NCI-H345 (cell line): Measurements from ENCODE around the gene OR8B4.
"Not testable (repeated sequence)": the region's sequence is repeated elsewhere in the genome, so short reads cannot be mapped to it uniquely, and the experiment has no call there.

Source experiments
- DNase-seq: peaks from one replicate; lab custom pipeline; 2025; lab: John Stamatoyannopoulos, UW

OR8B4 gene, protein sequence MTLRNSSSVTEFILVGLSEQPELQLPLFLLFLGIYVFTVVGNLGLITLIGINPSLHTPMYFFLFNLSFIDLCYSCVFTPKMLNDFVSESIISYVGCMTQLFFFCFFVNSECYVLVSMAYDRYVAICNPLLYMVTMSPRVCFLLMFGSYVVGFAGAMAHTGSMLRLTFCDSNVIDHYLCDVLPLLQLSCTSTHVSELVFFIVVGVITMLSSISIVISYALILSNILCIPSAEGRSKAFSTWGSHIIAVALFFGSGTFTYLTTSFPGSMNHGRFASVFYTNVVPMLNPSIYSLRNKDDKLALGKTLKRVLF

DNA sequence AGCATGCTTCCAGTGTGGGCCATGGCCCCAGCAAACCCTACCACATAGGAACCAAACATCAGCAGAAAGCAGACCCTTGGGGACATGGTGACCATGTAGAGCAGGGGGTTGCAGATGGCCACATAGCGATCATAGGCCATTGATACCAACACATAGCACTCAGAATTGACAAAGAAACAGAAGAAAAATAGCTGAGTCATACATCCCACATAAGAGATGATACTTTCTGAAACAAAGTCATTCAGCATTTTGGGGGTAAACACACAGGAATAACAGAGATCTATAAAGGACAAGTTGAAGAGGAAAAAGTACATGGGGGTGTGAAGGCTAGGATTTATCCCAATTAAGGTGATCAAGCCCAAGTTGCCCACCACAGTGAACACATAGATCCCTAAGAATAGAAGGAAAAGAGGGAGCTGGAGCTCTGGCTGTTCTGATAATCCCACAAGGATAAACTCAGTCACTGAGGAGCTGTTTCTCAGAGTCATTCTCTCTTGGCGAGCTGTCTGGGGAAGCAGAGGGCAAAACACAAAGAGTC, at the start of gene OR8B4:
TSS of gene OR8B4 (minus strand) at position 488 of the 538 bp plus-strand sequence. CDS start at position 488, 0 bp downstream.
- no peak for DNase-seq

DNA sequence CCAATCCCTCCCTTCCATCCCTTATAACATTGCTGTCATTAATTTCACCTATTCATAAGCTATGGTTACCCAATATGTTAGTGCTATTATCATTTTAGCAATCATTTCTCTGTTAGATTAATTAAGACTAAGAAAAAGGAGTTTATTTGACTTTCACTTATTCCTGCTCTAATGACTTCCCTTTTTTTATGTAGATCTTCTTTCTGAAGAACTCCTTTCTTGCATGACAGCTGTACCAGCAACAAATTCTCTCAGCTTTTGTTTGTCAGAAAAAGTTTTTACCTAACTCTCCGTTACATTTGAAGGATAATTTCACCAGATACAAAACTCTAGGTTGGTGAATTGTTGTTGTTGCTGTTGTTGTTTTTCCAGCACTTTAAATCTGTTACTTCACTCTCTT, 49.4 kb upstream of the OR8B4 start:
- DNase-seq, result no peak

GRCh38 chr11:124473476-124473875, 48.8 kb upstream of the OR8B4 start:
- DNase-seq, result no peak

DNA sequence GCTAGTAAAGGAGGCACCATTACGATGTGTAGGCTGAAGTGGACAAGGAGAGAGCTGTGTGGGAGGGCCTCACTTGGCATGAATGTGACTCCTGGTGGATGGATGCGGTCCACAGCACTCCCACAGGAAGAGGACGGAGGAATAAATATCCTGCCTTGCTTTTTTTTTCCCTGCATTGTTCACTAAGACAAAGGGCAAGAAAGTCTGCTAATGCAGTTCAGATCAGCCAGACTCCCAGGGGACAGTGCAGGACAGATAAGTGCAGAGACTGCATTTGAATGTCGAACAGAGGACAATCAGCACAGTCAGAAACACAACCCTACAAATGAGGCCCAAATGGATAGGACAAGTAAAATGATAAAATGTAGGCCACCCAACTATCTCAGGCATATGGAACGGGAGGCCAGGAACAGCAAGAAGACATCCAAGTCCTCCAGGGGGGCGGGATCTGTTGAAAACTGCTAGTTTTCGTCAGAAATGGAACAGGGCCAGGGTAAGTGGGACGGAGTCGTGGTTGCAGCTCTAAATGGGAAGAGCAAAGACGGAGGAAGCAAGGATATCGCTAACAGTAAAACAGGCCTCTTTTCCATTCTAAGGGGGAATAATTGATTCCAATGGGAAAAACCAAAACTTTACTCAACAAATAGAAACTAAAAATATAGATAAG, 46.0 kb upstream of the OR8B4 start:
- no peak for DNase-seq

DNA sequence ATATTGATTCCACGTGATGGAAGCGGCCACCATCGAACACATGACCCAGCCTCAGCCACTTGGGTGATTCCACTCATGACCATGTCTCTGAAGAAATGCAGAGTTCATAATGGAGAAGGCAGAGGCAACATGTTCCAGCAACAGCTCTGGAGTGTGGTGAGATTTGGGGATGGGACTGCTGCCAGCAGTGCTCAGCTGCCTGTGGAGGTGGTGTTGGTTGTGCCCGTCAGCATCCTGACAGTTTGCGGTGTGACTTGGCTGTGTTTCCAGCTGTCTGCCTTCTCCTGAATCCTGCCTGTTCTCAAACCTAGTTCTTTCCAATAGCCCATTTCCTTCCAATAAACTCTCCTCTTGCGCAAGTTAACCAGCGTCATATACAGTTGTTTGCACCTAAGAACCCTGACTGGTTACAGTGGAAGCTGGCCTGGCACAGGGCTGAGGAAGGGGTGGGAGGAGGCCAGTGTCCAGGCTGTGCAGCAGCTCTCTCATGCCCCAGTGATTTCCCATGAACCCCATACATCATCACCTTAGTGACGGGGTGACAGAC, 42.8 kb upstream of the OR8B4 start:
- no peak for DNase-seq

GRCh38 chr11:124465368-124465767, 40.7 kb upstream of the OR8B4 start:
- DNase-seq, result no peak

DNA sequence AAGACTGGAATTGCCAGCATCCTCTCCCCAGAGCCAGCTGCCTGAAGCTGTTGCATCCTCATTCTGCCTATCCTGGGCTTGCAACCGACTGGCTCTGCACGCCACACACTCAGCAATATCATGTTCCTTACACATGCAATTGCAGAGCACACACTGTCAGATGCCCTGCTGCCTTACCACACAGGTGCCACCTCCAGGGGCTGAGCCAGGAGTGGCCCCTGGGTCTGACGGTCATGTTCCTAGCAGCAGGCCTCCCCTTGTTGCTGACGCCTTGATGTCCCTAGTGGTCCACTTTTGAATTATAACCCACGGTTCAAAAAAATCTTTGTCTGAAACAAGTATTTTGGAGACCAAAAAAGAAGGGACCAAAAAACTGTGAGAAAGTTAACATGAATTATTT, 39.3 kb upstream of the OR8B4 start:
- no peak for DNase-seq

- DNase-seq, result no peak
Measured at GRCh38 chr11:124463324-124463723, 38.7 kb upstream of the OR8B4 start.

DNA sequence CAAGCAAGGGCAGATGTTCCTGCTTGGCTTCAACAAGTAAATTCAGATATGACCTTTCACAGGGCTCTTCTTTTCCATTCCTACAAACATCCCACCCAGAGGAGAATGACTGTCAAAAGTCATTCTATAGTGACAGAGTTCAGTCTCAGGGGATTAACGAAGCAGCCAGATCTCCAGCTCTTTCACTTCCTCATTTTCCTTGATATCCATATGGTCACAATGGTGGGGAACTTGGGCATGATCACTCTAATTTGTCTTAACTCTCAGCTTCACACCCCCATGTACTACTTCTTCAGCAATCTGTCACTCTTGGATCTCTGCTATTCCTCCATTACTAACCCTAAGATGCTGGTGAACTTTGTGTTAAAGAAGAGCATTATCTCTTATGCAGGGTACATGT, 35.8 kb upstream of the OR8B4 start:
- no peak for DNase-seq

- not testable (repeated sequence) for DNase-seq
Measured at GRCh38 chr11:124459379-124459778, 34.7 kb upstream of the OR8B4 start.

- DNase-seq, result no peak
Measured at GRCh38 chr11:124454552-124454951, 29.9 kb upstream of the OR8B4 start.

- no peak for DNase-seq
Measured at GRCh38 chr11:124446916-124447315, 22.2 kb upstream of the OR8B4 start.

DNA sequence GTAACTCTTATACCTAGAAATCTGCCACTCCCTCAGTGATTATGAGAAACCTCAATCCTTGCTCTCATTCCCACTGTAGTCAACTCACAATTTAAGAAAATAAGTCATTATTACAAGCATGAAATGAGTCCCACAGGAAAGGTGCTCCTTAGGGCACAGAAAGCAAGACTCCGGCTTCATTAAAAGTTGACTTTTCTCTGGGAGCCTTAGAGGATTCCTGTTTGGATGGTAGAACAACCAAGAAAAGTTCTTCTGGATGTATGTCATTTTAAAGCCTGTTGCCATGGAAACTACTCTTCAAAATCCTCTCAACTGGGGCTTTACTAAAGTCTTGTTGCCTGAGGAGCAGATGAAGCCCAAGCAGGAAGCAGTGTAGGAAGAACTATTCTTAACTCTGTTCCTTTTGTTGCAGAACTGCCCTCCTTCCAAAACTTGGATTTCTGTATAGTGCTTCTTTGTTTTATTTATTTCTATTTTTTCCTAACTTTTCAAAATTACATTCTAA, 21.0 kb upstream of the OR8B4 start, which contains the start of gene OR8B8:
TSS of gene OR8B8 (minus strand) at position 51 of the 505 bp plus-strand sequence. CDS start 4,611 bp downstream, outside the sequence.
- DNase-seq, result no peak

DNA sequence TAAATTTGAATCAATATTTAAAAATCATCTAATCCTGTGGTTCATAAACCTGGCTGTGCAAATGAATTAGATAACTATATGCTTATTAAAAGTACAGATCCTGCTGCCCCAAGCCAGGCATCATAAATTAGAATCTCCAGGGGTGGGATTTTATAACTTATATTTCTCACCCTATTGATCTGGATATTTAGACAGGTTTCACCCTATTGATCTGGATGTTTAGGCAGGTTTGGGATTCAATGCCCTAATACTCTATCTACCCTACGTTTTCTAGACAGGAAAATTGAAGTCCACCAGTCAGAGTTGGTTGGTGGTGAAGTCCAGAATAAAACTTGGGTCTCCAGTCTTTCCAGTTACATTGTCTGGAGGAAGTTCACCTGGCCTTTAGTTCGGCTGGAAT, 18.2 kb upstream of the OR8B4 start:
- DNase-seq, result no peak

- no peak for DNase-seq
Measured at GRCh38 chr11:124442442-124442841, 17.8 kb upstream of the OR8B4 start.

- no peak for DNase-seq
Measured at GRCh38 chr11:124441519-124441918, 16.8 kb upstream of the OR8B4 start.

DNA sequence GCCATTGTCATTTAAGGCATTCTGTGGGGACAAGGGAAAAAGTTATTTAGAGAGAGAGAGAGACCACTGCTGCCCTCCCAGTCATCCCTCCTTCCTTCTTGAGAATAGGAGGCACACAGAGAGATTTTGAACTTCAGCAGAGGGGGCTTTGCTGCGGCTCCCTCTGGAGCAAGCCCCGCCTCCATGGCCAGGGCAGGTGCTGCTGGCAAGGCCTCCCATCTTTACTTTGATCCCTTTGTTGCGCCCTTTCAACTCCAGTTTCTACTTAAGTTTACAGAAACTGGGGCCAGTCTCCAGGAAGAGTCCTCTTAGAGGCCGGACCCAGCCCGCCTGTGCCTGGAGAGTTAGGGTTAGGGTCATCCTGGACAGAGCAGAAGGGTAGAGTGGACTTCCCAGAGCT, 16.4 kb upstream of the OR8B4 start:
- no peak for DNase-seq

GRCh38 chr11:124440608-124441007, 15.9 kb upstream of the OR8B4 start:
- DNase-seq, result no peak

DNA sequence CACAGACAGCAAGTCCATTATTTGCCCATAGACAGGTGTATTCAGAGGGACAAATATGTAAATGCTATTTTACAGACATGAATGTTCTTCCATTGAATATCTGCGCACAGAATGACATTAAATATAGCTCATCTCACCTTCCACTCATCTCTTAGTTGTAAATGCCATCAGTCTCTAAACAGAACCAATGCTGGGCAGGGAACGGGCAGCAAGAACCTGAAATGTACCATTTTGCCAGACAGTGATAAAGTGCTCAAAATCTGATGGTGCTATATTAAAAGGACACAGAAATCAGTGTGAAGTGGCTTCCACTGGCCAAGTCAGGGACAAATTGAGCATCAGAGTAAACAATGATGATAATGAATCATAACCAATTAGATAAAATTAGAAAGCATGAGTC, 10.0 kb upstream of the OR8B4 start:
- DNase-seq, result no peak

DNA sequence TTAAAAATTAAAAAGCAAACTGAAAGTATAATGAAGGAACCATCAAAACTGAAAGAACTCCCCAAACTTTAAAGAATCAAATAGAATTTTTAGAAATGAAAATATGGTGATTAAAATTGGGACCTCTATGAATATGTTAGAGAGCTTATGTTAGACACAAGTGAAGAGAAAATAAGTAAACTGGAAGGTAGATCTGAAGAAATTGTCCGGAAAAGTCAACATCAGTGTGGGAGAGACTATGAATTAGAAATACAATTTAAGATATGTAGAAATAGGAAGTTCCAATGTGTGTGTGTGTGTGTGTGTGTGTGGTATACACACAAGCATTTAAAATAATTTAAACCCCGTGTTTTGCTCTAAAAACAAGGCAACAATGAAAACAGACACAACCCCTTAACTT, 4.9 kb upstream of the OR8B4 start:
- no peak for DNase-seq

DNA sequence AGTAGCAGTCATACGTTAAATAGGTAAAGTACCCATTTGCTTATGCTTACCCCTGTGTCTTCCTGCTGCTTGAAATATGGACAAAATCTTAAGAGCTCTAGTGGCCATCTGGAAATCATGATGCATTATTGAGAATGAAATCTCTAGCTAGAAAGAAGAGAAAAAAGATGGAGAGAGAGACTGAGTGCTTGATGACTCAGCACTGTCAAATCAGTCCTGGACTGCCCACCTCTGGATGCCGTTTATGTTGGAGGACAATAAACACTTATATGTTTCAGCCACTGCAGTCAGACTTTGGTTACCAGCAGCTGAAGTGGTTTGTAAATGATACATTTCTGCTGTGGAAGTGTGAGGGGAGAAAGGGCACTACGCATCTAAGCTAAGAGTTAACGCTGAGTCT, 3.6 kb downstream of the OR8B4 start:
- DNase-seq, result no peak

- DNase-seq, result peak; percentile 2
Measured at GRCh38 chr11:124415356-124415923, 9.2 kb downstream of the OR8B4 start.

GRCh38 chr11:124409906-124410305, 14.8 kb downstream of the OR8B4 start:
- DNase-seq, result no peak
